Muscle of leg (tissue), 11 donors: ENCODE data around the gene GDF10. TPM values are rescaled to one million over a fixed set of nuclear protein-coding genes. Genes with fewer than 3 reads are reported as not detected.

Experiments
- DNase-seq: peaks from one replicate; pipeline ENCODE4 v3.0.0; 2013
- H3K27ac ChIP-seq: one replicate; pipeline ENCODE4 v1.5.1; 2013; ENCODE audit warnings: mild to moderate bottlenecking, low read length, control low read depth
- H3K27me3 ChIP-seq: one replicate; pipeline ENCODE4 v1.6.1; 2013; ENCODE audit warnings: low read length; ENCODE audit not compliant: control insufficient read depth, insufficient read depth
- H3K36me3 ChIP-seq: one replicate; pipeline ENCODE4 v1.6.1; 2013; ENCODE audit warnings: low read length; ENCODE audit not compliant: control insufficient read depth, insufficient read depth
- H3K4me1 ChIP-seq: one replicate; pipeline ENCODE4 v1.6.1; 2013; ENCODE audit warnings: low read length; ENCODE audit not compliant: control insufficient read depth, insufficient read depth
- H3K4me3 ChIP-seq: one replicate; pipeline ENCODE4 v1.5.1; 2013; ENCODE audit warnings: low read length, control low read depth
- H3K9me3 ChIP-seq: replicated peaks from 2 replicates; pipeline ENCODE4 v1.6.1; 2013; ENCODE audit warnings: low read depth, low read length; ENCODE audit not compliant: control insufficient read depth
- WGBS: methylation state at CpG from one replicate; pipeline ENCODE4 v1.1.5; 2013; ENCODE audit warnings: missing lambda C conversion rate; ENCODE audit not compliant: insufficient coverage; 5-methylcytosine and 5-hydroxymethylcytosine counted together
- polyA plus RNA-seq, 8 donors: library from polyadenylated mRNA; unstranded; fragments of 120-200 nt; gene quantifications; one replicate each; pipeline versions ENCODE4 v1.2.1 to v1.2.3, GENCODE V29; 2013; ENCODE audit warnings: inconsistent platforms in 1 of 8, low replicate concordance in 1 of 8; ENCODE audit not compliant: insufficient read length in 8 of 8, insufficient read depth in 1 of 8
- total RNA-seq: library from RNA; stranded (reverse); fragments of 120-200 nt; gene quantifications from one replicate; pipeline ENCODE4 v1.2.4, GENCODE V29; 2013

GDF10 gene
- total and polyA plus RNA-seq, 9 donors: 0.08 to 6.1 (median 0.98) TPM

DNA sequence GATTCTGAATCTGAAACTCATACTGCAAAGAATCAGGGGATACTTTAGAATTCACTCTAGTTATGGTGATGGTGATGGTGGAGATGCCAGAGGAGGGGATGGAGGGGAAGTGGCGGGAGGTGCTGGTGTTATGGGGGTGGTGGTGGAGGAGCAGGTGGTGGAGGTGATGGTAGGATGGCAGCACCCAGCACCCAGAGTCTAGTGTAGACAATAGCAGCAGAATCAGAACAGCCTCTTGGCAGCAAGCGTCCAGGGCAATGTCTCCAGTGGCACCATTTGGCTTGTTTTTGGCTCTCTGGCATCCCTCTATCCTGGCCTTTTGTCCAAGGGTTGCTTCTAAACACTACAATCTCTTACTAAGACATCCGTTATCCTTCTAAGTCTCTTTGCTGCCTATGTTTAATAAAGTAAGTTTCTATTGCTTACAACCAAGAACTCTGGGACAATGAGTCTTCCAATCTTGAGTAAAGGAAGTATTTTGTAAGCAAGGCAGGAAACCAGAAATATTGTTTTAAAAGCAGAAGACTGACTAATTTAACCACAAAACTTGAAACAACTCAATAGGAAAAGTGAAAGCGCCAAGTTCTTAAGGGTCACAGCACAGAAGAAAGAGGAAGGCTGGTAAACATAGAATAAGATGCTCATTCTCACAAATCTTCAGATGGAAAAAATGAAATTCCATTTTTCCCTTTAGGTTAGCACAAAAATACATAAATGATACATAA, 42.4 kb upstream of the GDF10 start:
- Histone ChIP-seq H3K4me3 (no peak overlapping the region), H3K27me3 (peaks cover 12% of the 10 kb centered on the region), H3K4me1 (peaks cover 18% of the 10 kb centered on the region), H3K27ac (no peak overlapping the region), H3K36me3 (no peaks in the 10 kb centered on the region), H3K9me3 (no peaks in the 10 kb centered on the region)
- 92% methylated on average over 2 of the region's 4 CpGs for WGBS
- DNase-seq: peak; percentile 30

- Histone ChIP-seq H3K4me1 (peaks cover 12% of the 10 kb centered on the region), H3K27ac (no peak overlapping the region), H3K4me3 (no peak overlapping the region), H3K36me3 (no peaks in the 10 kb centered on the region), H3K9me3 (no peaks in the 10 kb centered on the region), H3K27me3 (peaks cover 13% of the 10 kb centered on the region)
- 83% methylated on average over 1 of the region's 3 CpGs for WGBS
- DNase-seq: no peak
Observed at GRCh38 chr10:47258921-47259320, 41.1 kb upstream of the GDF10 start.

DNA sequence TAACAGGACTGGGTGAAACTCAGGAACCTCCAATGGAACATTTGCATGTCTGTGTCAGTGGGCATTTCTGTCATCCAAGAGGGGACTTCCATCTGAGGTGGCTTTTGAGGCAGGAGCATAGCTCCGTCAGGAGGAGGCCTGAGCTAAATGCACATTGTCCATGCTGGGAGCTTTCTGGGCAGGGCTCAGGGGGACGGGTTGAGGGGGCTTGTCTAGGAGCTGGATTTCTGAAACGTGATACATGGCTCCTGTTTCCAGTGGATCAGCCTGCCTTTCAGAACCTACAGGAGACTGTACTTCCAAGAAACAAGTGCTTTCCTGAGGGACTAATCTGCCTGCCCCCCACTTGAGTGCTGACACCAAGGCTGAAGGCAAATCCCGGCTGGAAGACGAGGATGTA, 40.5 kb upstream of the GDF10 start:
- no peaks in the 10 kb centered on the region for H3K9me3 ChIP-seq
- no peaks in the 10 kb centered on the region for H3K36me3 ChIP-seq
- 61% methylated on average over 5 of the region's 5 CpGs for WGBS
- peaks cover 10% of the 10 kb centered on the region for H3K4me1 ChIP-seq
- no peak overlapping the region for H3K4me3 ChIP-seq
- H3K27ac ChIP-seq: no peak overlapping the region
- no peak for DNase-seq
- H3K27me3 ChIP-seq: peaks cover 15% of the 10 kb centered on the region

- DNase-seq: no peak
- WGBS: 59% methylated on average over 6 of the region's 9 CpGs
- no peak overlapping the region for H3K27ac ChIP-seq
- H3K27me3 ChIP-seq: peaks cover 10% of the 10 kb centered on the region
- H3K4me3 ChIP-seq: no peak overlapping the region
- no peaks in the 10 kb centered on the region for H3K9me3 ChIP-seq
- H3K4me1 ChIP-seq: peaks cover 4% of the 10 kb centered on the region
- no peaks in the 10 kb centered on the region for H3K36me3 ChIP-seq
Observed at GRCh38 chr10:47260505-47261111, 39.4 kb upstream of the GDF10 start.

GRCh38 chr10:47261121-47261520, 38.9 kb upstream of the GDF10 start:
- Histone ChIP-seq H3K27me3 (peaks cover 7% of the 10 kb centered on the region), H3K4me3 (no peak overlapping the region), H3K4me1 (peaks cover under 1% of the 10 kb centered on the region), H3K27ac (no peak overlapping the region), H3K36me3 (no peaks in the 10 kb centered on the region), H3K9me3 (no peaks in the 10 kb centered on the region)
- WGBS: no CpG with 5 or more reads among the region's 1 CpG
- no peak for DNase-seq

- Histone ChIP-seq H3K27me3 (peaks cover 7% of the 10 kb centered on the region), H3K4me1 (no peaks in the 10 kb centered on the region), H3K27ac (no peak overlapping the region), H3K36me3 (no peaks in the 10 kb centered on the region), H3K9me3 (no peaks in the 10 kb centered on the region), H3K4me3 (no peak overlapping the region)
- no peak for DNase-seq
- no CpG with 5 or more reads among the region's 5 CpGs for WGBS
Observed at GRCh38 chr10:47261556-47261955, 38.4 kb upstream of the GDF10 start.

GRCh38 chr10:47262606-47263533, 37.1 kb upstream of the GDF10 start:
- Histone ChIP-seq H3K27me3 (peaks cover 7% of the 10 kb centered on the region), H3K9me3 (no peaks in the 10 kb centered on the region), H3K27ac (no peak overlapping the region), H3K4me1 (no peaks in the 10 kb centered on the region), H3K36me3 (no peaks in the 10 kb centered on the region), H3K4me3 (no peak overlapping the region)
- 33% methylated on average over 1 of the region's 5 CpGs for WGBS
- no peak for DNase-seq

DNA sequence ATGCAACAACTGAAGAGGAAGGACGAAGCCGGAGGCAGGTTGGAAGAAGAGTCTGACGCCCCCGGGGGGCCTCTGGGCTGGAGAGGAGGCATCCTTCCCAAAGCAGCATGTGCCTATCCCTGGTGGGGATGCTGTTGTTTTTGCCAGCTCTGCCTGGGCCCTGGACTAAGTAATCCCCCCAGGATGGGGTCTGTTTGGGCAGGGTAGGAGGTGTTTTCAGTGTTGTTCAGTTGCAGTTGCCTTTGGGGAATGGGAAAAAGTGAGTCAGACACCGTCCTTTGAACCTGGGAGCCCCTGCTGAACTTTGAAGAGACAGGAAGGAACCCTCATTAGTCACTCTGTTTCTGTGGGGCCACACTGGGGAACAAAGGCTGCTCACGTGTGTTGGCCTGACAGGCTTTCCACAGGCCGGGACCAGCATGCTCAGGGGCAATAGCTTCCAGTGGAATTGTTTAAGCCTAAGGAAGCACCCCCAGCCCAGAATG, 35.2 kb upstream of the GDF10 start:
- Histone ChIP-seq H3K36me3 (no peaks in the 10 kb centered on the region), H3K9me3 (no peaks in the 10 kb centered on the region), H3K4me3 (no peak overlapping the region), H3K4me1 (no peaks in the 10 kb centered on the region), H3K27ac (no peak overlapping the region), H3K27me3 (peaks cover 5% of the 10 kb centered on the region)
- 64% methylated on average over 3 of the region's 7 CpGs for WGBS
- no peak for DNase-seq

GRCh38 chr10:47266602-47267001, 33.4 kb upstream of the GDF10 start:
- DNase-seq: no peak
- 97% methylated on average over 4 of the region's 5 CpGs for WGBS
- Histone ChIP-seq H3K4me3 (no peak overlapping the region), H3K27ac (no peak overlapping the region), H3K36me3 (no peaks in the 10 kb centered on the region), H3K4me1 (no peaks in the 10 kb centered on the region), H3K27me3 (peaks cover 3% of the 10 kb centered on the region), H3K9me3 (no peaks in the 10 kb centered on the region)

DNA sequence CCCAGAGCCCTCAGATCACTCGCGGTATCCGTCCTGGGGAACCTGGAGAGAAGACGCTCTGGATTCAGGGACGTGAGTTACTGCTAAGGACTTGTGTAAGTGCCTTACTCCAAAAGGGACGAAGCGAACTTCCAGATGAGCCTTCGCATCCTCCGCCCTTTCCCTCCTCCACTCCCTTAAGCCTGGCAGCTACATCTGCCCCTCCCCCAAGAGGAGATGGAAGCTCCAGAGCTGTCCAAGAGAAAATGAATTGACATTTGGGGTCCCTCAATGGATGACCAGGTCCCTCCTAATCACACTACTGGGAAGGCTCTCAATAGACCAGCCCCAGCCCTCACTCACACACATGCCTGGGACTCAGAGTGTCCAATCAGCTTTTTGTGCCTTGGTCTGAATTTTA, 31.3 kb upstream of the GDF10 start:
- Histone ChIP-seq H3K4me3 (no peak overlapping the region), H3K27ac (no peak overlapping the region), H3K9me3 (peaks cover 9% of the 10 kb centered on the region), H3K36me3 (no peaks in the 10 kb centered on the region), H3K27me3 (peaks cover 3% of the 10 kb centered on the region), H3K4me1 (no peaks in the 10 kb centered on the region)
- no peak for DNase-seq
- 92% methylated on average over 5 of the region's 9 CpGs for WGBS
